GM21381 (cell line): ENCODE measurements around the gene IRAK2.

ENCODE experiments used
- ATAC-seq: cut with Tn5 transposase; IDR thresholded peaks from one replicate; pipeline ENCODE4 v1.9.1; 2021; ENCODE audit warnings: mild to moderate bottlenecking, moderate library complexity; ENCODE audit not compliant: unreplicated experiment

IRAK2 gene

DNA sequence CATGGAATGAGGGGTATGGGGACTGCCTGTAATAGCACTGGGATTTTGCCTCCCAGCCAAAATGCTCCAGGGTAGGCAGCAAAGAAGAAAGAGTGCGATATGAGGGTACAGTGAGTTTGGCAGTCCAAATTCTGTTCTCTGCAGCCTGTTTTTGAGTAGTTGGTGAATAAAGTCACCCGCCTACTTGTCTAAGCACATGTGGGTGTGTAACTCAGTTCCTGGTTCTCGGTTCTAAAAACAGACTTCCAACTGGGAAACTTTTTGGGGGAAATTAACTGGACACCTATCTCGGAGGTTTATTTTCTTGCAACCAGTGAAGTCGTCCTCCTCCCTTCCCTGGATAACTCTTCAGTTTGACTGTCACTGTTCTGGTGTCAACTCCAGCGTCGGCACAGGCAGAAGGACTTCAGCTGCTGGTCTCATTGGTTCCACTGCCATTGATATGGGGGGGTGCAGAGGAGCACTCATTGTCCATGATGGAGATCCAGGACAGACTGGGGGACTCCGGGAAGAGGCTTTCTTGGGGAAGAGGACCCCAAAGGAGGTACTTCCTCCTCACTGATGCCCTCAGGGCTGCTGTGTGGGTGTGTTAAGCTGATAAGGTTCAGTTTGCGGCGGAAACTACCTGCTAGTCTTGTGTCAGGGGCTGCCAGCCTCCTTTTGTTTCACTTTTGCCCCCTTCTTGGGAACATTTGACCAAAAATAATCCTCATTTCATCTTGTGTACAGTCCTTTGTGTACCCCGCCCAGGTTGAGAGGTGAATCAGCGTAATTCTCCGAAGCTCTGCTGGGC is 114.9 kb downstream of the IRAK2 start:
- ATAC-seq: no peak

DNA sequence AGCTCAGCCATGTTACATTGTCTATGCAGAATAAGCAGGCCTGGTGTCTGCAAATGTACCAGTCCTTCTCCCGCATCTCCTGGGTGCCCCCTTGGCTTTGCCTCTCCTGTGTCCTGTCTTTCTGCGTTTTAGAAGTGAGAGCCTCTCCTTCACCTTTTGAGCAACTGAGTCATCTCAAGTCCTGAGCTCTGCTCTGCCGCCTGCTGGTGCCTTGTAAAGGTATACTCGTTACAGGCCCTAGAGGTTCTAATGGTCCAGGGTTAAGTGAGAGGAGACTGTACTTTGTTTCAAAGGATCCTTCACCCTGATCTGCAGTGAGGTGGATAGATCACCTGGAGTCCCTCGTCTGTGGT is 115.4 kb downstream of the IRAK2 start:
- no peak for ATAC-seq

DNA sequence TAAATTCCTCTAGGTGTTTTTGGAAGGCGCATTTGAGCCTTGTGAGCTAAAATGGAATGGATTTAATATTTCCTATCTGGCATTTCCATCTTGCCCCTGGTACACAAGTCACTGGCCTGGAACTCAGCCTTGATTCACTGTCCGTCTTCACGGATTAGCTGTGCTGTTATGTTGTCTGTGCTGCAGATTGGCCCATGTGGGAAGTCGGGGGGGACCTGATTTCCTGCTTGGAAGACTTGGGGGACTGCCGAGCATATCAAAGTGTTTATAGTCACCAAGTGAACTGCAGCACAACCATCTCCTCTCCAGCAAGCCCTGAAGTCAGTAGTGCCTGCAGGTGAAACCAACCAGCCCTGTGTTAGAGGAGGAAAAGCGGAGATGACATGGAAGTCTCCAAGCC is 115.9 kb downstream of the IRAK2 start:
- ATAC-seq: no peak

DNA sequence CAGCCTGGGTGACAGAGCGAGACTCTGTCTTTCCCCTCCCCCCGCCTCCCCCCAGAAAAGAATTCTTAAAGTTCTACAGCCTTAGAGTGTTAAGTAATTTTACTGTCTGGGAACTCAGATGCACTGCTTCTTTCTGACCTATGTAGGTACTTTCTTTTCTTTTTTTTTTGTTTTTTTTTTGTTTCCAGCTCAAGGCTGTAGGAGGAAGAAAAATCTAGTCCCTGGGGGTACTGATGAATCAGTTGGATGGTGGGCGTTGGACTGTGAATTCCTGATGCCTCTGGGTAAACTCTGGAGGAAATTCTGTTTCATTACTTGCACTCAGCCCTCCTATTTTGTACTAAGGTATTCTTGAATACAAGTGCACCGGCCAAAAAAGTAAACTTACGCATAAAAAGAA is 117.2 kb downstream of the IRAK2 start:
- no peak for ATAC-seq

DNA sequence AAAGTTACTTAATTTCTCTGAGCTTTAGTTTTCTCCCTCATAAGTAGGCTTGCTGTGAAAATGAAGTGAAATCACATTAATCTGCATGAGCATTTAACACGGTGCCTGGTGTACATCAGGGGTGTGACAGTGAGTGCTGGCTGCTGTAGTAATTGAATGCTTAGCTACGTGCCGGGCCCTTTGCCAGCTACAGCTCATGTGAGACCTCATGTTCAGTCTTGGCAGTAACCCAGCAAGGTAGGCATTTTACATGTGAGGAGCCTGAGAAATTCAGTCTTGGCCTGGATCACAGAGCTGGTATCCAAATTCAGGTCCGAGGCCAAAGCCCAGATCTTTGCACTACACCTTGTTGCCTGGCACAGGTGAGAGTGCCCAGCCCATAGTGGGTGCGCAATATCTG is 118.9 kb downstream of the IRAK2 start:
- no peak for ATAC-seq

DNA sequence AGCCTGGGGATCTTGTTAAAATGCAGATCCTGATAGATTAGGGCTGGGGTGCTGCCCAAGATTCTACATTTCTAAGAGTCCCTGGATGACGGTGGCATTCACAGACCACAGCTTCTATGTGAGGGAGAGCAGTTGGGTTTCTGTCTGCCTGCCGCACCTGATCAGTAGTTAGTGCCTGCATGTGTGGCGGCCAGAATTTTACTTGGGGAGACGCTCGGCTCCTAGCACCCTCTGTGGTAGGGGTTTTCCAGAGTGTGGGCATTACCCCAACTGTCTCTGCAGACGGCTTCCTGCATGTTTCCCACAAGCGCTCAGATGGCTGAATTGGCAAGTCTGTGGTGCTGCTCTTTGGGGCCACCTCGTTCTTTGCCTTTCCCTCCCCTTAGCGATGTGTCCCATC is 119.8 kb downstream of the IRAK2 start:
- no peak for ATAC-seq

DNA sequence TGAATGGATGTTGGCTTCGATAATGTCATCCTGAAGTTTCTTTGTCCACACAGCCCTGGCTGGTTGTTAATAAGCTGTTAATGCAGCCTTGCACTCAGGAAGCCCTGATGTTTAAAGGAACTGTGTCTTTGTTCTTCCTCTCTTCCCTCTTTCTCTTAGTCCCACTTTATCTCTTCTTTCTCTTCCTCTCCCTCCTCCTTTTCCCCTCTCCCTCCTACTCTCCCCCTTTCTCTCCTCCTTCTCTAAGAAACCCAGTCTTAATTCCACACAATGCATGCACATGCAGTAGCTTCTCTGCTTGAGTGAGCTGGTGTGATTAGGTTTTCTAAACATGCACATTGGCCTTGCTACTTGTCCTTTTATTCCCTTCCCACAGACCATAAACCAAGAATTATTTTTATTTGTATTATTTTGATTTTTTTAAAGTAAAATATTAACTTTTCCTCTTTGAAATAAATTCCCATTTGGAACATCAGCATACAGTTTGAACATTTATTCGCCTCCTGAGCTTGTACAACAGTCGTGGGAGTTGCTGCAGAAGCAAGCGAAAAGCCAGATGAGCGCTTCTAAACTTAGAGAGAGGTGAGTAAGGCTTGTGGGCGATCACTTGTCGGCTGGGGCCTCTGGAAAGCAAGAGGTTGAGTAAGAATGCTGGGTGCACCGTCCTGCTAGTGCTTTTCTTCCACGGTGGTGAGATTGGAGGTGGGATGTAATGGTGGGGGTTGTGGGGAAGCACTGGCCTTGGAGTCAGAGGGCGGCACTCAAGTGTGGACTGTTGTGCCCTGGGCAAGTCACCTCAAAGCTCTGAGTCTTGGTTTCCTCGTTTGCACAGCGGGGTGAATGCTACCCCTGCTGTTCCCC is 120.8 kb downstream of the IRAK2 start:
- ATAC-seq: no peak

DNA sequence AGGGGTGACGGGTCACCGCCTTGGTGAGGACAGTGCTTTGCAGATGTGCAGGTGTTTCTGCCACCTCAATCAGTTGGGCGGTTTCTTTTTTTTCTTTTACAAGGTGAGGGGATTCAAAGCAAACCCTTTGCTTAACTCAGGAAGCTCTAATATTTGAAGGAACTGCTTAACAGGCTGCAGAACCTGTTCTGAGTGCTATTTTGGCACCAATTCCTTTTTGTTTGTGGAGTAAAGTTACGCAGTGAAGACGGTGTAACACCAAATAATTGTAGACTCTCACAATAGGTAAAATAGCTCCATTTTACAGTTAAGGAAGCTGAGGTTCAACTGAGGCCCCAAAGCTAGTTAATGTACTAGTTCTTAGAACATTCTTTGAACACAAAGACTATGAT is 121.4 kb downstream of the IRAK2 start:
- ATAC-seq: no peak

DNA sequence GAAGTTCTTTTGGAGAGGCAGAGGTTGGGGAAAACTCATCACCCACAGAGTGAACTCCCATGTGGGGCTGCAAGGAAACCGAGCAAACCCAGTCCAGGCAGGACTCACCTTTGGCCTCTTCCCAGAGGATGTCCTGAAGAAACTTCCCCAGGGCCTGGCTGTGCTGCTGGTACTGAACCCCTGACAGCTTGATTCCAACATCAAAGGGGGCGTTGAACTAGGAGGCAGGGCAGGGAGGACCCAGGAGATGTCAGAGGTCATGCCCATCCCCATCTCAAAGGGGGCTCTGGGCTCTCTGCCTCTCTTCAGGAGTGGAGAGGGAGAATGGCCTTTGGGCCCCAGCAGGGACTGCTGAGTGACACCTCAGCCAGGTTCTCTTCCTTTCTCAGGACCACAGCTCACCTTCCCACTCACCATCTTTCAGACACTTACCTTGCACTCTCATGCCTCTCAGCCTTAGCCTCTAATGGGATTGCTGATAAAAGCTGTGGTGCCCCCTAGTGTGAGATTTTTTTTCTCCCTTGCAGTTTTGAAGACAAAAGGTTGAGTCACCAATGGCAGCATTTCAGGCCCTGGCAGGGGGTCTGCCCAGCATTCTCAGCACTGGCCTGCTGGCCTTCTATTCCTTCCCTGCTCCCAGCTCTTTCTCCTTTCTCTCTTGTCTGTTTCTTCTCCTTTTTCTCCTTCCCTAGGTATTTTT is 122.0 kb downstream of the IRAK2 start:
- ATAC-seq: no peak

DNA sequence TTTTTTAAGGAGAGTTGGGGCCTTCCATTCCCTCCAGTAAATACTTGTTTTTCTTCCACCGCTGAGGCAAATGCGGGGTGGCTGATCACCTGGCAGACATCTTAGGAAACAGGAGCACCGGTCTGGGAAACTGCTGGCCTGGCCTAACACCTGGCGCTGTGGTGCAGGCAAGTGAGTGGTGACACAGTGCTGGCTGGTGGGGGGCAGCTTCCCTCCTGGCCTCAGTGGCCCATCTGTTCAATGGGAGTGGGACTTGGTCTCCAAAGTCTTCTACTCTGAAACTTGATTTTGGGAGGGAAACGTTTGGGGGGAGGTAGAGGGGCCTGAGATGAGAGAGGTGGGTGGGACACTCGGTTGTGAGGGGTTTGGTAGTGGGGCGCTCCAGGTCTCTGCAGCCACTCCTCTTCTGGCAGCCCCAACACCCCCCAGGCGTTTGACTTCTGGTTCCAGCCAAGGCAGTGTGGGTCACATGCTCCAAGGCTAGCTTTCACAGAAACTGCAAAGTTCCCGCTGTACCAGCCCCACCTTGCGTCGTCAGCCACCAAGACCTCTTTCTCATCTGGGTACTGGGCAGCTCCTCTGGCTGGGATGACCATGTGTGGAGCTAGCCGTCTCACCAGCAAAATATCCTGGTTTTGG is 123.3 kb downstream of the IRAK2 start:
- no peak for ATAC-seq

DNA sequence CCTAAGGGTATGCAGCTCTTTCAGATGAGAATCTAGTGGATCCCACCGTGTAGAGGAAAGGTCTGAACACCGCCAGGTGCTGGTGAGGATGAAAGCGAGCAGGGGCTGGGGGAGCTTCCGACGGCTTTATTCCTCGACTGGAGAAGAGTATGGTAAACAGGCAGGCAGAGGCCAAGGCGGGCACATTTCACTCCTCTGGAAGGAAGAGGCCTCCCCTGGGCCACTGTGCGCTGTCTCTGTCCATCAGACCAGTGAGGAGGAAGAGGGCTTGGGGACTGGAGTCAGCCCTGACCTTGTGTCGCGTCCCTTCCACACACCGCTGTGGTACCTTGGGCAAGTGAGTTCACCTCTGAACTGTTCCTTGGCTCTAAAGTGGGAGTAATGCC is 123.8 kb downstream of the IRAK2 start:
- no peak for ATAC-seq

DNA sequence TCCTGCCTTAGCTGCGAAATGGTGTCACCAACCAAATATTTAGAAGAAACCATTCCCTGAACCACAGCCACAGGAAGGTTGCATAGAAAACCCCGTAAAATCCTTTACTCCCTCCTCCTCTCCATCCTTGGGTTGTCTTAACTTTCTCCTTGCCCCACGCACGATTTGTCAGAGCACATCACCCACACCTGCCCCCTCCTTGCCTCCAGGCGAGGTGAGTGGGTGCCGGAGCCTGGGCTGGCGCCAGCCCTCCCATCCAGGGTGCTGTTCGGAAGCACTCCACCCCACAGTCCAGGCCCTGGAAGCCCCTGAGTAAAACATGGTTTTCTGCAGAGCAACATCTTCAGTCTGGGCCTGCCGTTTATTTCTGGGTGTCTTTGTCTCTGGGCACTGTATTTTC is 124.4 kb downstream of the IRAK2 start:
- no peak for ATAC-seq

DNA sequence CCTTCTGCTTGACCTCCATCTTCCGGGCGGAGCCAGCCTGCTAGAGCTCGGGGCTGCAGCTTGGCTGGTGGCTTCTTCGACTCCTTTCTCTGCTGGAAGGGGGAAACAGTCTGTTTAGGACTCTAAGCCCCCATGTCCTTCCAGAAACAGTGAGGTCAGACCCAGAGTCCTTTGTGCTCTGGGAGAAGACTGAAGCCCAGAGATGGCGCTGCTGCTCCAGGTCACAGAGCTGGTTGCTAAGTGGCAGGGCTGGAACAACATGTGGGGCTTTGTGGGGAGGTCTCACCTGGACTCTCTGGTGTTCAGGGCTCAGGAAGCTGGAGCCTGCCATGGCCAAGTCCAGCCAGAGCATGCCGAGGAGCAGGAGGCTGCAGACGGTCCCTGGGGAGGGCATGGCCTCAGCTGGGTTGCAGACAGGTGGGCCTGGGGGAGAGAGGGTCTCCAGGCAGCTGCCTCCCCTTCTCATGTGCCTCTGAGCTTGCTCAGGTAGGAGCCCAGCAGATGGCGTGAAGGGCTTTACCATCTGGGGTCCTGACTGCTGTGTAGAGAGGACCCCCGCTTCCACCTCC is 125.2 kb downstream of the IRAK2 start:
- ATAC-seq: no peak

DNA sequence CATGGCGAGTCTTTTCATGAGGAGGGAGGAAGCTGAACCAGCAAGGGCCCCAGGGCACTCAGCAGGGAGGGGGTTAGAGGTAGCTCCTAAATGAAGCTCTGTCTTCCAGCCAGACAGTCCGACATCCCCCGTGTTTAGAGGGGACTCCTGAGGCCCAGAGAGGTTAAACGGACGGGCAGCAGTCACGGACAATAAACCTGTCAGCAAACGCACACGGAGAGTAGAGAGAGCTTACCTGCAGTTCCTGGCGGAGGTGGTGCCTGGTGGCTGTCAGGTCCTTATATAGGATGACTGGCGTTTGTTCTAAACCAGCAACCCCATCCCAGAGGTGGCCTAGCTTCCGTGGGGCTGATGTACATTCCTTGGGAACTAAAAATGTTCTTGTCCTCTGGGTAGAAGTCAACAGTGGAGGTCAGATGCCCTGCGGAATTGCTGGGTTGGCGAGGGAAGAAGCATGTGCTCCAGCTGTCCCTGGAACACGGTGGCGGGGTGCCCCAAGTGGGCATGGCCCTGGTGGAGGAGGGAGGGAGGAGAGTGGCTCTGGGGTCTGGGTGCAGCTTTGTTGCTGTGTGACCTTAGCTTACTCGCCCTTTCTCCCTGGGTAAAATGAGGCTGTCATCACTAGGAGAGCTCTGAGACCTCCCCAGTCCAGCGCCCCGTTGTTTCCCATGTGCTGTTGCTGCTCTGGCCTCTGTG is 125.9 kb downstream of the IRAK2 start:
- ATAC-seq: no peak

DNA sequence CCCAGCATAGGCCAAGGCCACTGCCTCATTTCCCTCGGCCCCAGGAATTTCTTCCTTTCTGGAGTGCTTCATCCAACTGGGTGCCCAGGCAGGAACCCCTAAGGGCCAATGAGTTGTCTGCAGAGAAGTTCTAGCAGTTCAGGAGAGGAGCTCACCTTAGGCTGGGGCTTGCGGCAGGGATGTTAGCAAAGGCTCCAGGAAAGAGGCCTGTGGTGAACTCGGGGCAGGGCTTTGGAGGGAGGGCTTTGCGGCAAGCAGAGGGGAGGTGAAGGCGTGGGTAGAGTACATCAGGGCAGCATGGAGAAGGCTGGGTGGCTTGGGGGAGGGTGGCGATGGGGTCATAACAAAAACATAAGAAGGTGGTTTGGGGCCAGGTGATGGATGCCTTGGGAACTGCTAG is 126.9 kb downstream of the IRAK2 start:
- ATAC-seq: no peak

DNA sequence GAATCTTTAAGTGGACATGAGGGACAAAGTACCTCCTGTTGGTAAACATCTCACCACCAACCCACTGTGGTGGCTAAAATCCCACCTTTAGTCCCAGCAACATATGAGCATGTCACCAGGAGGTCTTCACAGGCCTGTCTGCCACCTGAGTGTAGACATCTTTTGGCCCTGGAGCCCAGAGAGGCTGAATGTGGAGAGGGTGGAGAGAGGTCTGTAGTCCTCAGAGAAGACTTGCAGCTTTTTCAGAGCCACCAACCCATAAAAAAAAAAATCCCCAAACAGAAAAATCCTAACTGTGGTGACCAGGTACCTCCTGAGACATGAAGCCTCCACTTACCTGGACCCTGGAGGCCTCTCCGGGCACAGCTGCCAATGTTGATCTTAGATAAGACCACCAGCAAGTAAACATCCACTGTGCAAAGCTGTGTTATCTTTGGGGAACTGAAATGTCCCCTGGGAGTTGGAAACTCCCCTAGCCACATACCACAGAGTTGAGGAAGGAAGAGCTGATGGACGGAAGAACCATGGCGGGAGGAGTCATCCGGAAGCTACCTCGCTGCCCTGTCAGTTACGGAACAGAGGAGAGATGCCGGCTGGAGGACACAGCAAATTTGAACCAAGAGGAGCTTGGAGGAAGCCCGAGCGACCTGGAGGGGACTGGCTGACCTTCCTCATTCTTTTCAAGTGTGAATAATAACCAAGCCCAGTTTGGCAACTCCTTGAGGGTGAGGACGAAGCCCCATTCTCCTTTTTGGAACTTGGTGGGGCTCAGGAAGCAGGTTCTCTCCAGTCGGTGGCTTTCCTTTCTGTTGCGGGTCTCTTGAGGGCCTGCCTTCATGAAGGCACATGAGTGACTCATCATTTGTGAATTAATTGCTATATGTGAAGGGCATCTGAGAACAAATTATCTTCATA is 128.0 kb downstream of the IRAK2 start, which contains the start of gene GHRL:
TSS of gene GHRL (minus strand) at position 443 of the 915 bp plus-strand sequence. CDS start 2,767 bp downstream, outside the sequence.
- ATAC-seq: peak; percentile 72
